Effector memory CD4-positive, alpha-beta T cell (primary cell): ENCODE measurements around the gene EXOC4.

Experiments used
- DNase-seq, 3 donors: peaks; one replicate each; pipeline ENCODE4 v3.0.0-alpha.2; 2020
- H3K27ac ChIP-seq: 2 replicates; pipeline ENCODE4 v1.7.0; 2013; ENCODE audit warnings: mild to moderate bottlenecking, low read length, moderate library complexity; ENCODE audit not compliant: insufficient read depth, poor library complexity, severe bottlenecking
- H3K27me3 ChIP-seq: replicated peaks from 2 replicates; pipeline ENCODE4 v1.7.0; 2013; ENCODE audit warnings: mild to moderate bottlenecking, low read length; ENCODE audit not compliant: insufficient read depth, control insufficient read depth, poor library complexity, severe bottlenecking
- H3K36me3 ChIP-seq: 2 replicates; pipeline ENCODE4 v1.7.0; 2013; ENCODE audit warnings: mild to moderate bottlenecking, low read length, moderate library complexity; ENCODE audit not compliant: control insufficient read depth, insufficient read depth
- H3K4me1 ChIP-seq: 2 replicates; pipeline ENCODE4 v1.7.0; 2013; ENCODE audit warnings: low read length, mild to moderate bottlenecking; ENCODE audit not compliant: control insufficient read depth, insufficient read depth, poor library complexity, severe bottlenecking
- H3K4me3 ChIP-seq: 2 replicates; pipeline ENCODE4 v1.7.0; 2013; ENCODE audit warnings: low read length, low read depth, mild to moderate bottlenecking; ENCODE audit not compliant: insufficient read depth, poor library complexity, severe bottlenecking
- H3K9me3 ChIP-seq: 2 replicates; pipeline ENCODE4 v1.7.0; 2013; ENCODE audit warnings: mild to moderate bottlenecking, low read length, moderate library complexity; ENCODE audit not compliant: control insufficient read depth

The EXOC4 gene

GRCh38 chr7:133428876-133429275 lies 176.0 kb downstream of the EXOC4 start:
- Histone ChIP-seq H3K36me3 (no peaks in the 10 kb centered on the region), H3K9me3 (no peaks in the 10 kb centered on the region), H3K27me3 (no peaks in the 10 kb centered on the region), H3K27ac (no peak overlapping the region), H3K4me1 (no peaks in the 10 kb centered on the region), H3K4me3 (no peak overlapping the region)
- no peak for DNase-seq

DNA sequence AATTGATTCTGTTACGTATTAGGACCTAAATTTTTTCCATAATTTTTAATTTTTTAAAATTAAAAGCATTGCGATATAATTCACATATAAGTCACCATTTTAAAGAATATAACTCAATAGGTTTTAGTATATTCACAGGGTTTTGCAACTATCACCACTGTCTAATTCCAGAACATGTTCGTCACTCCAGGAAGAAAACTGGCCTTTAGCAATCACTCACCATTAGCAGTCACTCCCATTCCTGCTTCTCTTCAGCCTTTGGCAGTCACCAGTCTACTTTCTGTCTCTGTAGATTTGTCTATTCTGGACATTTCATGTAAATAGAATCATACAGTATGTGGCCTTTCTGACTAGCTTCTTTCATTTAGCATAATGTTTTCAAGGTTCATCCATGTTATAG lies 176.5 kb downstream of the EXOC4 start:
- H3K4me3 ChIP-seq: no peak overlapping the region
- no peaks in the 10 kb centered on the region for H3K36me3 ChIP-seq
- H3K9me3 ChIP-seq: no peaks in the 10 kb centered on the region
- no peak for DNase-seq
- no peaks in the 10 kb centered on the region for H3K4me1 ChIP-seq
- H3K27ac ChIP-seq: no peak overlapping the region
- no peaks in the 10 kb centered on the region for H3K27me3 ChIP-seq

DNA sequence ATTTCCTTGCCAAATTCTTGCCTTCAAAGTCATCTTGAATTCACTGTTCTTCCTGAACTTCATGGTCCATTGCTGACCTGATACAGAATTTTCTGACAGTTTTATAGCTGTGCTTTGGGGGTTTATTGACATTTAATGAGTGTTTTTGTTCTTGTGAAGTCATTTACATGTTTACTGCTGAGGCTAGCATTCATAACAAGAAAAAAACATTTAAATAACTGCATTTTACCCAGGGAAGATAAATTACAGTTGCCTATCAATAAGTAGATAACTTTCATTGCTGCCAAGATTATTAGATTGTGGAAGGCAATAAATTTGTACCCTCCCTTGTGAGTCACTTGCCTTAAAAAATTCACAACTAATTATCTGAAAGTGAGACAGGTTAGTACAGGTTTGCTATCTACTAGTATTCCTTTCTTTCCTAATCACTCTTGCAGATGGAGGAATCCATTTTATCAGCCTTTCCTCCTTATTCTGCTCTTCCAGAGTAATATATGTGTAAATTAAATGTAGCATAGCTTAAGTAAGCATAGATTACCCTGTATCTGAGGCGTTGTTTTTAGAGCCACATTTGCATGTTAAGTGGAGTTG lies 178.4 kb downstream of the EXOC4 start:
- Histone ChIP-seq H3K9me3 (no peaks in the 10 kb centered on the region), H3K27me3 (no peaks in the 10 kb centered on the region), H3K4me1 (no peaks in the 10 kb centered on the region), H3K27ac (no peak overlapping the region), H3K4me3 (no peak overlapping the region), H3K36me3 (no peaks in the 10 kb centered on the region)
- DNase-seq: no peak

GRCh38 chr7:133433165-133433812 lies 180.4 kb downstream of the EXOC4 start:
- Histone ChIP-seq H3K36me3 (no peaks in the 10 kb centered on the region), H3K4me3 (no peak overlapping the region), H3K4me1 (no peaks in the 10 kb centered on the region), H3K27ac (no peak overlapping the region), H3K9me3 (no peaks in the 10 kb centered on the region), H3K27me3 (no peaks in the 10 kb centered on the region)
- DNase-seq: no peak

DNA sequence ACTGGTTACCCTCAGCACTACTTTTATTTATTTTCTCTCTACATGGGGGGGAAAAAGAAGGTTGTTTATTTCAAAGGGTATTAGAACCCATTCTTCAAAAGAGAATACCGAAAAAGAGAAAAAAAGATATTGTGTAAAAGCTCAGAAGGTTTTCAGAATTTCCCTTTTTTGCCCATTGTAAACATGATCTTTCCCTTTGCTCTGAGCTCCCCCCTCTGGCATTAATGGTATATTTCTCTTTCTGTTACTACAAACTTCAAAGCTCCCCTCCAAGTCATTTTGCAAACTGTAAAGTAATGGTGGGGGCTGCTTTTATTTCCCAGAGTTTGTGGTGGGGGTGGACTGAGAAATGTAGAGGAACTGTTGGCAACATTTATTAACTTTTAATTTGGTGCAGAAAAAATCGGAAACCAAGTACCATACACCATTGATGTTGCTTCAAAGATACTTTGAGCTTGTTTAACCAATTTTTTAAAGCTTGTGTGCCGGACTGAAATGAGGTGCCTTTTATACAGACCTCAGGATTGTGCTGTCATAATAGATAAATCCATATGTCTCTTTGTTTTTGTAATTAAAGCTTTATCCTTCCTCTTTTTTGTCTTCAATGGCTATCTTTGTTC lies 181.5 kb downstream of the EXOC4 start:
- no peaks in the 10 kb centered on the region for H3K36me3 ChIP-seq
- no peaks in the 10 kb centered on the region for H3K9me3 ChIP-seq
- no peaks in the 10 kb centered on the region for H3K4me1 ChIP-seq
- DNase-seq: no peak
- no peaks in the 10 kb centered on the region for H3K27me3 ChIP-seq
- H3K27ac ChIP-seq: no peak overlapping the region
- H3K4me3 ChIP-seq: no peak overlapping the region

- H3K27me3 ChIP-seq: no peaks in the 10 kb centered on the region
- H3K4me1 ChIP-seq: no peaks in the 10 kb centered on the region
- no peak overlapping the region for H3K27ac ChIP-seq
- H3K9me3 ChIP-seq: no peaks in the 10 kb centered on the region
- H3K36me3 ChIP-seq: no peaks in the 10 kb centered on the region
- DNase-seq: no peak
- no peak overlapping the region for H3K4me3 ChIP-seq
These were observed 183.1 kb downstream of the EXOC4 start for GRCh38 chr7:133436014-133436428.

DNA sequence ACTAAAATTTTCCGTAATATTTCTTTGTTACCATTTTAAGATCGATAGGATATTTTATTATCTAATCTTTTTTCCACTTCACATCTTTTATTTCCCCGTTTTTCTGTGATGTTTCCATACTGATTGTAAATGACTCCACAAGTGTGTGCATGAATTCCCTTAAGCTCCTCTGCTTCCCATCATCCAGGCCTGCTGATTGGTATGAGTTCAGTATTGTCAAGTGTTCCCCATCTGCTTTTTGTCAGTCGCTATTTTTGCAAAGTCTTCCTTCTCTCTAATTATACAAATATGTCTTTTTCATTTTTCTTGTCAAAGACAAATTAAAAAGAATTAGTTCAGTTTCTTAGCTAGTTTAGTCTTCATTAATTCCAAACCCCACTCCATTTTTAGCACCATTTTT lies 184.7 kb downstream of the EXOC4 start:
- Histone ChIP-seq H3K36me3 (no peaks in the 10 kb centered on the region), H3K4me3 (no peak overlapping the region), H3K27me3 (no peaks in the 10 kb centered on the region), H3K4me1 (no peaks in the 10 kb centered on the region), H3K9me3 (no peaks in the 10 kb centered on the region), H3K27ac (no peak overlapping the region)
- no peak for DNase-seq

GRCh38 chr7:133442818-133443217 lies 189.9 kb downstream of the EXOC4 start:
- no peaks in the 10 kb centered on the region for H3K4me1 ChIP-seq
- H3K36me3 ChIP-seq: no peaks in the 10 kb centered on the region
- no peak for DNase-seq
- H3K4me3 ChIP-seq: no peak overlapping the region
- H3K27me3 ChIP-seq: no peaks in the 10 kb centered on the region
- H3K27ac ChIP-seq: no peak overlapping the region
- H3K9me3 ChIP-seq: no peaks in the 10 kb centered on the region

- no peaks in the 10 kb centered on the region for H3K36me3 ChIP-seq
- H3K27ac ChIP-seq: no peak overlapping the region
- no peak for DNase-seq
- H3K9me3 ChIP-seq: no peaks in the 10 kb centered on the region
- no peaks in the 10 kb centered on the region for H3K27me3 ChIP-seq
- H3K4me3 ChIP-seq: no peak overlapping the region
- no peaks in the 10 kb centered on the region for H3K4me1 ChIP-seq
These were observed 192.7 kb downstream of the EXOC4 start for GRCh38 chr7:133445617-133446016.

- no peaks in the 10 kb centered on the region for H3K36me3 ChIP-seq
- H3K4me3 ChIP-seq: no peak overlapping the region
- no peaks in the 10 kb centered on the region for H3K9me3 ChIP-seq
- no peaks in the 10 kb centered on the region for H3K4me1 ChIP-seq
- no peaks in the 10 kb centered on the region for H3K27me3 ChIP-seq
- no peak for DNase-seq
- H3K27ac ChIP-seq: no peak overlapping the region
These were observed 195.1 kb downstream of the EXOC4 start for GRCh38 chr7:133448012-133448411.
